ENCODE data around the gene MN1. TPM values are rescaled to one million over a fixed set of nuclear protein-coding genes. Genes with fewer than 3 reads are reported as not detected.

MN1 gene
- total RNA-seq, 2 experiments from 2014 or later, result 0.28 to 0.30 TPM

GRCh38 chr22:27800250-27801201 is 1.0 kb downstream of the MN1 start:
- POLR2A ChIA-PET, result no interaction called here

GRCh38 chr22:27799827-27800249 is 1.7 kb downstream of the MN1 start:
- POLR2A ChIA-PET, result no interaction called here
- ATAC-seq (ENCODE audit: low read depth) (no peak), DNase-seq (no peak)
- H3K27me3 Mint-ChIP-seq, result peaks cover 25% of the 10 kb centered on the region
- H3K9me3 Mint-ChIP-seq, result no peaks in the 10 kb centered on the region
- H3K36me3 Mint-ChIP-seq, result no peaks in the 10 kb centered on the region
- no peak overlapping the region for H3K27ac Mint-ChIP-seq
- peaks cover 9% of the 10 kb centered on the region for H3K4me1 Mint-ChIP-seq
- H3K4me3 Mint-ChIP-seq, result no peak overlapping the region

More at GRCh38 chr22:27800250-27801201, 1.0 kb downstream of the MN1 start:
- no peaks in the 10 kb centered on the region for H3K36me3 Mint-ChIP-seq
- H3K4me1 Mint-ChIP-seq, result peaks cover 9% of the 10 kb centered on the region
- H3K9me3 Mint-ChIP-seq, result no peaks in the 10 kb centered on the region
- peaks cover 25% of the 10 kb centered on the region for H3K27me3 Mint-ChIP-seq
- H3K27ac Mint-ChIP-seq, result no peak overlapping the region
- DNase-seq (no peak), ATAC-seq (ENCODE audit: low read depth) (no peak)
- peak overlapping the region; percentile 79 for H3K4me3 Mint-ChIP-seq

- Mint-ChIP-seq H3K9me3 (no peaks in the 10 kb centered on the region), H3K4me3 (no peak overlapping the region), H3K4me1 (peaks cover 8% of the 10 kb centered on the region), H3K27me3 (peaks cover 20% of the 10 kb centered on the region), H3K27ac (no peak overlapping the region), H3K36me3 (no peaks in the 10 kb centered on the region)
- DNase-seq (no peak), ATAC-seq (ENCODE audit: low read depth) (no peak)
- POLR2A ChIA-PET, result no interaction called here
Observed at GRCh38 chr22:27799015-27799826, 2.3 kb downstream of the MN1 start.

- H3K36me3 Mint-ChIP-seq, result no peaks in the 10 kb centered on the region
- peaks cover 8% of the 10 kb centered on the region for H3K4me1 Mint-ChIP-seq
- POLR2A ChIA-PET, result no interaction called here
- peaks cover 16% of the 10 kb centered on the region for H3K27me3 Mint-ChIP-seq
- no peaks in the 10 kb centered on the region for H3K9me3 Mint-ChIP-seq
- DNase-seq (no peak), ATAC-seq (ENCODE audit: low read depth) (no peak)
- no peak overlapping the region for H3K4me3 Mint-ChIP-seq
- H3K27ac Mint-ChIP-seq, result no peak overlapping the region
Observed at GRCh38 chr22:27798511-27799014, 3.0 kb downstream of the MN1 start.

GRCh38 chr22:27797520-27798391 is 3.8 kb downstream of the MN1 start:
- H3K27ac Mint-ChIP-seq, result no peak overlapping the region
- peaks cover 11% of the 10 kb centered on the region for H3K27me3 Mint-ChIP-seq
- H3K36me3 Mint-ChIP-seq, result no peaks in the 10 kb centered on the region
- H3K4me3 Mint-ChIP-seq, result no peak overlapping the region
- ATAC-seq (ENCODE audit: low read depth) (no peak), DNase-seq (no peak)
- H3K4me1 Mint-ChIP-seq, result peaks cover 7% of the 10 kb centered on the region
- no peaks in the 10 kb centered on the region for H3K9me3 Mint-ChIP-seq
- POLR2A ChIA-PET, result no interaction called here

- H3K9me3 Mint-ChIP-seq, result no peaks in the 10 kb centered on the region
- H3K4me1 Mint-ChIP-seq, result no peaks in the 10 kb centered on the region
- ATAC-seq (ENCODE audit: low read depth) (no peak), DNase-seq (no peak)
- POLR2A ChIA-PET, result no interaction called here
- no peaks in the 10 kb centered on the region for H3K36me3 Mint-ChIP-seq
- H3K27me3 Mint-ChIP-seq, result peaks cover 3% of the 10 kb centered on the region
- no peak overlapping the region for H3K4me3 Mint-ChIP-seq
- no peak overlapping the region for H3K27ac Mint-ChIP-seq
Observed at GRCh38 chr22:27796829-27797519, 4.6 kb downstream of the MN1 start.

GRCh38 chr22:27795696-27796517 is 5.6 kb downstream of the MN1 start:
- DNase-seq (no peak), ATAC-seq (ENCODE audit: low read depth) (no peak)
- Mint-ChIP-seq H3K27me3 (peaks cover 3% of the 10 kb centered on the region), H3K4me3 (no peak overlapping the region), H3K9me3 (no peaks in the 10 kb centered on the region), H3K36me3 (no peaks in the 10 kb centered on the region), H3K4me1 (no peaks in the 10 kb centered on the region), H3K27ac (no peak overlapping the region)
- POLR2A ChIA-PET, result interaction anchor here (0.8 kb wide), 1 partner anchor 85 kb away, joined by 4 read pairs; no protein-coding TSS in a partner anchor

- no peaks in the 10 kb centered on the region for H3K27me3 Mint-ChIP-seq
- POLR2A ChIA-PET, result no interaction called here
- H3K4me1 Mint-ChIP-seq, result no peaks in the 10 kb centered on the region
- no peak for DNase-seq
- H3K4me3 Mint-ChIP-seq, result no peak overlapping the region
- H3K9me3 Mint-ChIP-seq, result no peaks in the 10 kb centered on the region
- no peak for ATAC-seq (ENCODE audit: low read depth)
- H3K36me3 Mint-ChIP-seq, result no peaks in the 10 kb centered on the region
- H3K27ac Mint-ChIP-seq, result no peak overlapping the region
Observed at GRCh38 chr22:27795053-27795452, 6.5 kb downstream of the MN1 start.

GRCh38 chr22:27794226-27794625 is 7.3 kb downstream of the MN1 start:
- H3K9me3 Mint-ChIP-seq, result no peaks in the 10 kb centered on the region
- no peaks in the 10 kb centered on the region for H3K36me3 Mint-ChIP-seq
- H3K27ac Mint-ChIP-seq, result no peak overlapping the region
- H3K27me3 Mint-ChIP-seq, result no peaks in the 10 kb centered on the region
- ATAC-seq (ENCODE audit: low read depth) (no peak), DNase-seq (no peak)
- no peak overlapping the region for H3K4me3 Mint-ChIP-seq
- POLR2A ChIA-PET, result no interaction called here
- no peaks in the 10 kb centered on the region for H3K4me1 Mint-ChIP-seq

- H3K4me1 Mint-ChIP-seq, result no peaks in the 10 kb centered on the region
- no peaks in the 10 kb centered on the region for H3K9me3 Mint-ChIP-seq
- POLR2A ChIA-PET, result no interaction called here
- no peaks in the 10 kb centered on the region for H3K36me3 Mint-ChIP-seq
- no peak overlapping the region for H3K27ac Mint-ChIP-seq
- DNase-seq (no peak), ATAC-seq (ENCODE audit: low read depth) (no peak)
- H3K27me3 Mint-ChIP-seq, result no peaks in the 10 kb centered on the region
- no peak overlapping the region for H3K4me3 Mint-ChIP-seq
Observed at GRCh38 chr22:27793576-27793975, 8.0 kb downstream of the MN1 start.

GRCh38 chr22:27792452-27793161 is 8.9 kb downstream of the MN1 start:
- H3K27ac Mint-ChIP-seq, result no peak overlapping the region
- no peaks in the 10 kb centered on the region for H3K4me1 Mint-ChIP-seq
- no peak for DNase-seq
- H3K36me3 Mint-ChIP-seq, result no peaks in the 10 kb centered on the region
- H3K9me3 Mint-ChIP-seq, result no peaks in the 10 kb centered on the region
- no peak for ATAC-seq (ENCODE audit: low read depth)
- POLR2A ChIA-PET, result no interaction called here
- H3K4me3 Mint-ChIP-seq, result no peak overlapping the region
- no peaks in the 10 kb centered on the region for H3K27me3 Mint-ChIP-seq
